Measurements from ENCODE around the gene TBC1D30. TPM values are rescaled to one million over a fixed set of nuclear protein-coding genes. Genes with fewer than 3 reads are reported as not detected.

TBC1D30 gene
- total RNA-seq, 1 experiment from 2014 or later = 8.6 TPM

- ChIA-PET CTCF (no interaction called here), POLR2A (ENCODE audit: unreplicated experiment) (no interaction called here)
- no peak for DNase-seq
- Histone ChIP-seq H3K4me2 (no peak overlapping the region), H3K36me3 (ENCODE audit: low read depth) (0 out of 2 replicates have a peak, but pooled peaks cover 7% of the 10 kb centered on the region), H4K20me1 (ENCODE audit: insufficient read depth) (no peaks in the 10 kb centered on the region), H3K9me2 (ENCODE audit: insufficient read depth) (no peaks in the 10 kb centered on the region), H2AFZ (no peak overlapping the region), H3F3A (ENCODE audit: insufficient read depth, low read depth) (no peaks in the 10 kb centered on the region), H3K4me3 (no peak overlapping the region), H3K27me3 (ENCODE audit: insufficient read depth, low read depth) (no peaks in the 10 kb centered on the region), H3K79me2 (ENCODE audit: low read depth) (no peaks in the 10 kb centered on the region), H3K27ac (no peak overlapping the region), H3K9me3 (ENCODE audit: insufficient read depth, low read depth) (no peaks in the 10 kb centered on the region), H3K4me1 (replicated peaks; ENCODE audit: insufficient read depth) (no peaks in the 10 kb centered on the region)
- intact Hi-C loops (cut with micrococcal nuclease; ENCODE audit: unreplicated experiment) = no loop called here
- no TSS peak for BruUV-seq (replicated peaks)
- TF ChIP-seq EZH2 (IDR thresholded peaks at IDR 0.05; ENCODE audit: low read depth) = no peak
- TF ChIP-seq CTCF (conservative IDR thresholded peaks at IDR 0.05) = no peak
Observed at GRCh38 chr12:64858882-64859605, 34.6 kb downstream of the TBC1D30 start.

GRCh38 chr12:64860446-64860998, 36.1 kb downstream of the TBC1D30 start:
- Histone ChIP-seq H2AFZ (no peak overlapping the region), H3K4me2 (no peak overlapping the region), H3K27ac (no peak overlapping the region), H3K9me2 (ENCODE audit: insufficient read depth) (no peaks in the 10 kb centered on the region), H3K36me3 (ENCODE audit: low read depth) (0 out of 2 replicates have a peak, but pooled peaks cover 11% of the 10 kb centered on the region), H3F3A (ENCODE audit: insufficient read depth, low read depth) (no peaks in the 10 kb centered on the region), H3K4me3 (no peak overlapping the region), H3K79me2 (ENCODE audit: low read depth) (no peaks in the 10 kb centered on the region), H4K20me1 (ENCODE audit: insufficient read depth) (no peaks in the 10 kb centered on the region), H3K9me3 (ENCODE audit: insufficient read depth, low read depth) (no peaks in the 10 kb centered on the region), H3K27me3 (ENCODE audit: insufficient read depth, low read depth) (no peaks in the 10 kb centered on the region), H3K4me1 (replicated peaks; ENCODE audit: insufficient read depth) (no peaks in the 10 kb centered on the region)
- POLR2A ChIA-PET (ENCODE audit: unreplicated experiment) = no interaction called here
- no peak for DNase-seq
- intact Hi-C loops (cut with micrococcal nuclease; ENCODE audit: unreplicated experiment) = no loop called here
- BruUV-seq (replicated peaks) = no TSS peak
- CTCF ChIA-PET = no interaction called here
- TF ChIP-seq EZH2 (IDR thresholded peaks at IDR 0.05; ENCODE audit: low read depth) (no peak), CTCF (conservative IDR thresholded peaks at IDR 0.05) (no peak)

- no peak overlapping the region for H3K4me3 ChIP-seq
- no peak for TF ChIP-seq EZH2 (IDR thresholded peaks at IDR 0.05; ENCODE audit: low read depth)
- no peak for TF ChIP-seq CTCF (conservative IDR thresholded peaks at IDR 0.05)
- intact Hi-C loops (cut with micrococcal nuclease; ENCODE audit: unreplicated experiment) = no loop called here
- no peaks in the 10 kb centered on the region for H3K9me3 ChIP-seq (ENCODE audit: insufficient read depth, low read depth)
- H3K9me2 ChIP-seq (ENCODE audit: insufficient read depth) = no peaks in the 10 kb centered on the region
- no peaks in the 10 kb centered on the region for H3K79me2 ChIP-seq (ENCODE audit: low read depth)
- H3K4me2 ChIP-seq = no peak overlapping the region
- no peaks in the 10 kb centered on the region for H4K20me1 ChIP-seq (ENCODE audit: insufficient read depth)
- POLR2A ChIA-PET (ENCODE audit: unreplicated experiment) = no interaction called here
- DNase-seq = no peak
- H3K27ac ChIP-seq = no peak overlapping the region
- H3F3A ChIP-seq (ENCODE audit: insufficient read depth, low read depth) = no peaks in the 10 kb centered on the region
- BruUV-seq (replicated peaks) = no TSS peak
- no peaks in the 10 kb centered on the region for H3K4me1 ChIP-seq (replicated peaks; ENCODE audit: insufficient read depth)
- H3K36me3 ChIP-seq (ENCODE audit: low read depth) = 0 out of 2 replicates have a peak, but pooled peaks cover 4% of the 10 kb centered on the region
- CTCF ChIA-PET = no interaction called here
- H2AFZ ChIP-seq = no peak overlapping the region
- no peaks in the 10 kb centered on the region for H3K27me3 ChIP-seq (ENCODE audit: insufficient read depth, low read depth)
Observed at GRCh38 chr12:64864319-64864718, 39.9 kb downstream of the TBC1D30 start.

Data from PC-9 (cell line).